ENCODE results near the gene IL33. TPM values are rescaled to one million over a fixed set of nuclear protein-coding genes. Genes with fewer than 3 reads are reported as not detected.

Gene IL33
- total RNA-seq, 1 donor from 2014 or later: not detected

GRCh38 chr9:6199596-6199995 is 16.0 kb upstream of the IL33 start:
- no peak overlapping the region for H3K27ac Mint-ChIP-seq (ENCODE audit: unreplicated experiment)
- no peaks in the 10 kb centered on the region for H3K36me3 Mint-ChIP-seq (ENCODE audit: unreplicated experiment)
- peaks cover 4% of the 10 kb centered on the region for H3K27me3 Mint-ChIP-seq (ENCODE audit: unreplicated experiment)

GRCh38 chr9:6200761-6201160 is 14.8 kb upstream of the IL33 start:
- no peak for DNase-seq (ENCODE audit: extremely low spot score, unreplicated experiment)
- peaks cover 2% of the 10 kb centered on the region for H3K27me3 Mint-ChIP-seq (ENCODE audit: unreplicated experiment)
- no peaks in the 10 kb centered on the region for H3K9me3 Mint-ChIP-seq (ENCODE audit: unreplicated experiment)
- no peak overlapping the region for H3K27ac Mint-ChIP-seq (ENCODE audit: unreplicated experiment)
- no peak for TF ChIP-seq CTCF (IDR thresholded peaks at IDR 0.05)
- H3K4me1 Mint-ChIP-seq (ENCODE audit: unreplicated experiment): no peaks in the 10 kb centered on the region
- H3K36me3 Mint-ChIP-seq (ENCODE audit: unreplicated experiment): no peaks in the 10 kb centered on the region
- H3K4me3 Mint-ChIP-seq (ENCODE audit: unreplicated experiment): no peak overlapping the region

More at GRCh38 chr9:6199596-6199995, 16.0 kb upstream of the IL33 start:
- no peak for DNase-seq (ENCODE audit: extremely low spot score, unreplicated experiment)
- no peaks in the 10 kb centered on the region for H3K9me3 Mint-ChIP-seq (ENCODE audit: unreplicated experiment)
- no peak for TF ChIP-seq CTCF (IDR thresholded peaks at IDR 0.05)
- no peak overlapping the region for H3K4me3 Mint-ChIP-seq (ENCODE audit: unreplicated experiment)
- H3K4me1 Mint-ChIP-seq (ENCODE audit: unreplicated experiment): no peaks in the 10 kb centered on the region

GRCh38 chr9:6209966-6210365 is 5.6 kb upstream of the IL33 start:
- Mint-ChIP-seq H3K4me1 (ENCODE audit: unreplicated experiment) (no peaks in the 10 kb centered on the region), H3K9me3 (ENCODE audit: unreplicated experiment) (peaks cover 24% of the 10 kb centered on the region), H3K27ac (ENCODE audit: unreplicated experiment) (no peak overlapping the region), H3K27me3 (ENCODE audit: unreplicated experiment) (peaks cover 2% of the 10 kb centered on the region), H3K36me3 (ENCODE audit: unreplicated experiment) (peaks cover 2% of the 10 kb centered on the region), H3K4me3 (ENCODE audit: unreplicated experiment) (no peak overlapping the region)
- DNase-seq (ENCODE audit: extremely low spot score, unreplicated experiment): no peak
- TF ChIP-seq CTCF (IDR thresholded peaks at IDR 0.05): no peak

- Mint-ChIP-seq H3K36me3 (ENCODE audit: unreplicated experiment) (peaks cover 2% of the 10 kb centered on the region), H3K27ac (ENCODE audit: unreplicated experiment) (no peak overlapping the region), H3K27me3 (ENCODE audit: unreplicated experiment) (peaks cover 13% of the 10 kb centered on the region), H3K9me3 (ENCODE audit: unreplicated experiment) (peaks cover 24% of the 10 kb centered on the region), H3K4me1 (ENCODE audit: unreplicated experiment) (no peaks in the 10 kb centered on the region), H3K4me3 (ENCODE audit: unreplicated experiment) (no peak overlapping the region)
- DNase-seq (ENCODE audit: extremely low spot score, unreplicated experiment): no peak
- TF ChIP-seq CTCF (IDR thresholded peaks at IDR 0.05): no peak
These were observed 2.8 kb upstream of the IL33 start for GRCh38 chr9:6212722-6213375.

GRCh38 chr9:6214434-6214833 is 1.2 kb upstream of the IL33 start:
- Mint-ChIP-seq H3K9me3 (ENCODE audit: unreplicated experiment) (peaks cover 19% of the 10 kb centered on the region), H3K27ac (ENCODE audit: unreplicated experiment) (no peak overlapping the region), H3K27me3 (ENCODE audit: unreplicated experiment) (peaks cover 18% of the 10 kb centered on the region), H3K36me3 (ENCODE audit: unreplicated experiment) (peaks cover 1% of the 10 kb centered on the region), H3K4me1 (ENCODE audit: unreplicated experiment) (no peaks in the 10 kb centered on the region), H3K4me3 (ENCODE audit: unreplicated experiment) (no peak overlapping the region)
- no peak for TF ChIP-seq CTCF (IDR thresholded peaks at IDR 0.05)
- no peak for DNase-seq (ENCODE audit: extremely low spot score, unreplicated experiment)

All from osteocyte (in vitro differentiated cells).